ENCODE data around the gene EPB42.
A peak's percentile ranks its signal among the peaks of the same experiment; 100 is the strongest.
"Not testable (repeated sequence)": the region's sequence is repeated elsewhere in the genome, so short reads cannot be mapped to it uniquely, and the experiment has no call there.

EPB42 gene

GRCh38 chr15:43212299-43212698, 8.5 kb downstream of the EPB42 start:
- no peak for DNase-seq (ENCODE audit: low read depth in 2 of 2)

DNA sequence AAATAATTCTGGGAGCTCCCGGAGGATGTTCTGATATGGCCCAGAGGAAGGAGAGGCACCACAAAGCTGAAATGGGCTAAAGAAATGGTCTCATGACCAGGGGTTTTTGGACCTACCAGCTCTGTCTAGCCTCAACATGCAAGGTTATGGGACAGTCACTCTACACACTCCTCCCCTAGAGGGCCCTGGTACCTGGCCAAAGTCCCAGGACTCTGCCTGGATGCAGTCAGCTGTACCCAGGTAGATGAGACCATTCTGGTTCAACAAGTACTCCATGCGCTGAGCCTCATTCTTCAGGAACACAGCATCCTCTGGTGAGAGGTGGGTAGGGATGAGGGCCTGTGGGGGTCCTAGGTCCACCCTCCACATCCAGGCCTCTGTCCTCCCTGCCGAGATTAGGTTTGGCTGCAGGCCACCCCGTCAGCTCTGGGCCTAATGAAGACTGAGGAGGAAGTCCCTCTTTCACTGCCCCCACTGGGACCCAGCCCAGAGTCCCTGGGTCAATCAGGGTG, 9.5 kb downstream of the EPB42 start:
- no peak for DNase-seq (ENCODE audit: low read depth in 2 of 2)

DNA sequence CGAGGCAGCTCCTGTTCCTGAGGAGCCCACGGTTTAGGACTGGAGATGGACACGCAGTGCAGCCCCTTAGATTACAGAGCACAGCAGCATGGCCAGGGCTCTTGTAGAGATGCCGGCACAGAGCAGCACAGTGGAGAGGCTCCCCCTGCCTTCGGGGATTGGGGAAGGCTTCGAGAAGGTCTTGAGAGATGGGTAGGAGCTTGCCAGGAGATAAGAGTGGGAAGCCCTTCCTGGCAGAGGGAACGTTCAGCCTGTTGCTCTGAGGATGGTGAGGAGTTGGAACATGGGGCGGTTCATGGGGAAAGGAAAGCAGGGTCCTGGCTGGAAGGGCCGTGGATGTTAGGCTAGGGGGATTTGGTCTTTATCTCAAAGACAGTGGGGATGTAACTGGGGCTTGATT, 10.0 kb downstream of the EPB42 start:
- DNase-seq (ENCODE audit: low read depth in 2 of 2): no peak

- no peak for DNase-seq (ENCODE audit: low read depth in 2 of 2)
Measured at GRCh38 chr15:43210172-43210745, 10.6 kb downstream of the EPB42 start.

DNA sequence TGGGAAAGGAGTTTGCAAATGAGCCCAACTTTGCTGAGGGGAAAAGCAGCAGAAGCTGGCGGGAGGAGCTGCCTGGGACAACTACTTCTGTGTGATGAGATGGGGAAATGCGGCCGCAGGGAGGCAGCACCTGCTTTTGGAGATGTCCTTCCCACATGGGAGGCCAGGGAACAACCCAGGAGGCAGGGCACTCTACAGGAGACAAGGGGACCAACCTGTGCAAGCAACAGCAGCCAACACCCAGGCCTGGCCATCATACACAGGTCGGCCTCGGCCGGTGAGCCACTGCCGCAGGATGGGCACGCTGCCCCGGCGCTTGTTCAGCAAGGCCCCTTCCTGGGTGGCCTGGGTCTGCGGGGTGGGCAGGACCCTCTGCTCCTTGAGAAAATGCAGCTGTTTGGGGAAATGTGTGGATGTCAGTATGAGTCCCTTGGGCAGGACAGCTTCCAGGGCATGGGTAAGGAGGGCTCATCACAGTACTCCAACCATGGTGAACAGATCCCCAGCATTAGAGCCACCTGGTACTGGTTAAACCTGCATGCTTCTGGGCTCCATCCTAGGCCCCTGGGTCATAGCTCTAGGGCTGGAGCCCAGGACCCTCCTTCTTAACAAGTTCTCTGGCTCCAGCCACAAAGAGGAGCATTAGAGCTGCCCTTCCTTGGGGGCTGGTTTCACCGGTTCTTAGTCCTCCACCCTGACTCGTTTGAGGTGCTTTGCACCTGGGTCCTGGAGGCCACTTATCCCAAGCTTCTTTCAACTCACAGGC, 11.6 kb downstream of the EPB42 start:
- no peak for DNase-seq (ENCODE audit: low read depth in 2 of 2)

DNA sequence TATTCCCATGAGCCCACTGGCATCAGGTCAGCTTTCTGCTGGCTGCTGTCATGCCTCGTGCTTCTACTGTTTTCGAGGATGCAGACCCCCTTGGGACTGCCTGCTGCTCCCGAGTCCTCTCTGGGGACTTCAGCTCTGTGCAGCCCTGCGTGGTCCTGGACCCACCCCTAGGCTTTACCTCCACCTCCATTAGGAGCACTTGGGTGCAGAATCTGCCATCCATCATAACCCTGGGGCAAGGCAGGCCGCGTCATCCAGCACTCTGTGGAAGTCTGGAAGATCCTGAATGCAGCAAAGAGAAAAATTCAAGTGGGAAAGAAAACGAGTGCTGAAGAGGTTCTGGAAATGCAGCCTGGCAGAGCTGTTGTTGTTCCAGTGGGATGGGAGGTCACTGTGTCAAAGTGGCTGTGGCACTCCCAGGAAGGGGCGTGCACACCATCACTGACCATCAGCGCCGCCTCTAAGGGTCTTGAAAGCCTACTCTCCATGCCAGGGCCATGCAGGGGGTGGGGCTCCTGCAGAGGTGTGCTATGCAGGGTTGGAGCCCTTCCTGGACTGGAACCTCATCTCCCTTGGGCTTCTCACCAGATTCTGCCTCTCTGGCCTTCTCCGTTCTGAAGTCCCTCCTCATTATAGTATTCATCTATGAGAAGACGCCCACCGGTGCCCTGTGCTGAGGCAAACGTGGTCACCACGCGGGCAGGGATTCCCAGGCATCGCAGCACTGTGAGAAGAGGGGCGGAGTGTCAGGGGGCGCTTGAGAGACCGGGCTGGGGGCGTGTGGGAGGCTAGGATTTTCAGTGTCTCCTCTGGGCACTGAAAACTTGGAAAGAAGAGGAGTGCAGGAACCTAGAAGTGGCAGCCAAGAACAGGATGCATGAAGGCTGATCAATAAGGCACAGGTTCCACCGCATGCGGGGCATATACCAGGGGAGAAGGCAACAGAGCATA, 12.5 kb downstream of the EPB42 start:
- DNase-seq (ENCODE audit: low read depth in 2 of 2): no peak

DNA sequence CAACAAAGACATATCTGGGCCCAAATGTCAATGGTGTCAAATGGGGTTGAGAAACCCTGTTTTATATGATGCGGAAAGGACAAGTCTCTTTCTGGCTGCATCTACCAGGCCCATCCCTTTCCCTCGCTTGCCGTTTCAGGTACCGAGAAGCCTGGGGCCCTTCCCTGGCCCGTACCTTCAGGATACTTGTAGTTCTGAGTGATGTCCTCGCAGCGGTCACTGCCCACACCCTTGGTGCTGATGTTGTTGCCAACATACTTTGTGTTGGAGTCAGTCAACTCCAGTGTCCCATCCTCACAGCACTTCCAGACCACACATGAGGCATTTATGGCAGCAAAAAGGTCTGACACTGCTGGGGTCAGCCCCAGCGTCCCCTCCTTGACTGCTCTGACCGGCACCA, 13.8 kb downstream of the EPB42 start:
- DNase-seq (ENCODE audit: low read depth in 2 of 2): no peak

- DNase-seq (ENCODE audit: low read depth in 2 of 2): no peak
Measured at GRCh38 chr15:43206054-43206453, 14.8 kb downstream of the EPB42 start.

GRCh38 chr15:43204016-43204901, 16.6 kb downstream of the EPB42 start:
- DNase-seq (ENCODE audit: low read depth in 2 of 2): peak; percentile 21

DNA sequence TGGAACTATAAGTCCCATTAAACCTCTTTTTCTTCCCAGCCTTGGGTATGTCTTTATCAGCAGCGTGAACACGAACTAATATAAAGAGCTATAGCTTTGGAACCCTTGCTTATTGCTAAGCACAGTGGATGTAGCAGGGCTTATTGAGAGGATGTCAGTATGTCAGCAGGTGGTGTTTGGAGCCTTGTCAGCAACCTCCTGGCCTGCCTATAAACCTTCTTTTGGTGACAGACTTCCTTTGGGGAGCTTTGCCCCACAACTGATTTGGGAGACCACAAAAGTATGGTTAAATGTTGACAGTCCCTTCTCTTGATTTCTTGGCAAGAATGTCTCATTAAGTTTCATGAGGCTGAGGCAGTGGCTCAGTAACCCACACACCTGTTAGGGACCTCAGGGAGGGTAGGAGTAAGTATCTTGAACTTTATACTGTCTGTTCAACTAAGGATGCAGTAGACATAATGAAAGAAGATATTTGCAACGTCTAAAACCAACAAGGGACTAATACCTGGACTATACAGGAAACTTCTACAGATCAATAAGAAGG, 20.8 kb downstream of the EPB42 start:
- no peak for DNase-seq (ENCODE audit: low read depth in 2 of 2)

DNA sequence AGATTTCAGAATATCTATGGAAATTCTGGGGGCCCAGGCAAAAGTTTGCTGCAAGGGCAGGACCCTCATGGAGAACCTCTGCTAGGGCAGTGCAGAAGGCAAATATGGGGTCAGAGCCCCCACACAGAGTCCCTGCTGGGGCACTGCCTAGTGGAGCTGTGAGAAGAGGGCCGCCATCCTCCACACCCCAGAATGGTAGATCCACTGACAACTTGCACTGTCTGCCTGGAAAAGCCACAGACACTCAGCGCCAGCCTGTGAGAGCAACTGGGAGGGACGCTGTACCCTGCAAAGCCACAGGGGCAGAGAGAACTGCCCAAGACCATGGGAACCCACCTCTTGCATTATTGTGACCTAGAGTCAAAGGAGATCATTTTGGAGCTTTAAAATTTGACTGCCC, 21.8 kb downstream of the EPB42 start:
- DNase-seq (ENCODE audit: low read depth in 2 of 2): no peak

DNA sequence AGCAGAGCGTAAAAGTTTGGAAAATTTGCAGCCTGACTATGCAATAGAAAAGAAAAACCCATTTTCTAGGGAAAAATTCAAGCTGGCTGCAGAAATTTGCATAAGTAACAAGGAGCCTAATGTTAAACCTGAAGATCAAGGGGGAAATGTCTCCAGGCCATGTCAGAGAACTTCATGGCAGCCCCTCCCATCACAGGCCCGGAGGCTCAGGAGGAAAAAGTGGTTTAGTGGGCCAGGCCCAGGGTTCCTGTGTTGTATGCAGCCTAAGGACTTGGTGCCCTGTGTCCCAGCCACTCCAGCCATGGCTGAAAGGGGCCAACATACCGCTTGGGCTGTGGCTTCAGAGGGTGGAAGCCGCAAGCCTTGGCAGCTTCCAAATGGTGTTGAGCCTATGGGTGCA, 22.3 kb downstream of the EPB42 start:
- not testable (repeated sequence) for DNase-seq (ENCODE audit: low read depth in 2 of 2)

- not testable (repeated sequence) for DNase-seq (ENCODE audit: low read depth in 2 of 2)
Measured at GRCh38 chr15:43197773-43198172, 23.0 kb downstream of the EPB42 start.

DNA sequence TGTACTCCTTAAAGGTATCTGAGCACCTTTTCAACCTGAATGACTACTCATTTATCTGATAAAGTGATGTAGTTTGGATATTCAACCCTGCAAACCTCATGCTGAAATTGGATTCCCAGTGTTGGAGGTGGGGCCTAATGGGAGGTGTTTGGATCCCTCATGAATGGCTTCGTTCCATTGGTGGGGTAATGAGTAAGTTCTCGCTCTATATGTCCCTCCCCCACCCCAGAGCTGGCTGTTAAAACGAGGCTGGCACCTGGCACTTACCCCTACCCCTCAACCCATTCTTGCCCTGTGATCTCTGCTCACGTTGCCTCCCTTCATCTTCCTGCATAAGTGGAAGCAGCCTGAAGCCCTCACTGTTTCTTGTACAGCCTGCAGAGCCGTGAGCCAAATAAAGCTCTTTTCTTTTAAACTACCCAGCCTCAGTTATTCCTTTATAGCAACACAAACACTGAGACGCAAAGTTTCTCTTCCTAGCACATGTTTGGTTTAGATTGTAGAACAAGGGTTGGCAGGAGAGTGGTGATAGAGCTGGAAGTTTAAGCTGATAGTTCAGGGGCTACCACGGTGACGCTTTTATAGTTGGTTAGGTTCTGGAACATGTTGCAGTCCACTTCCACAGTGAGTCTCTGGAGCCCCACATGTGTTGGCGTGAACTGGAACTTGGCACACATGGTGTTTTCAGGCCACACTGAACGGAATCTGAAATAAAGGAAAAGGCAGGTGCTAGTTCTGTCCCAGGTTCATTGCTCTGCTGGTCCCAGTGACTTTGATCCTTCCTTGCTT, 23.9 kb downstream of the EPB42 start:
- DNase-seq (ENCODE audit: low read depth in 2 of 2): no peak

DNA sequence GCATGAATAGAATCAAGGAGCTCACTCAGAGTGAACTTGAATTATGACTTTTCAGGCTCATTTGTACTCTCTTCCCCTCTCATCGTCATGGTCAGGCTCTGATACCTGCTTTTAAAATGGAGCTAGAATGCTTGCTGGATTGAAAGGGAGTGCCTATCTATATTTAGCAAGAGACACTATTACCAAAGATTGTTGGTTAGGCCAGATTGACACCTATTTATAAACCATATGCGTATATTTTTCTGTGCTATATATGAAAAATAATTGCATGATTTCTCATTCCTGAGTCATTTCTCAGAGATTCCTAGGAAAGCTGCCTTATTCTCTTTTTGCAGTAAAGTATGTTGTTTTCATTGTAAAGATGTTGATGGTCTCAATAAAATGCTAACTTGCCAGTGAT, 26.0 kb downstream of the EPB42 start:
- DNase-seq (ENCODE audit: low read depth in 2 of 2): no peak

- no peak for DNase-seq (ENCODE audit: low read depth in 2 of 2)
Measured at GRCh38 chr15:43193710-43194109, 27.1 kb downstream of the EPB42 start.

DNA sequence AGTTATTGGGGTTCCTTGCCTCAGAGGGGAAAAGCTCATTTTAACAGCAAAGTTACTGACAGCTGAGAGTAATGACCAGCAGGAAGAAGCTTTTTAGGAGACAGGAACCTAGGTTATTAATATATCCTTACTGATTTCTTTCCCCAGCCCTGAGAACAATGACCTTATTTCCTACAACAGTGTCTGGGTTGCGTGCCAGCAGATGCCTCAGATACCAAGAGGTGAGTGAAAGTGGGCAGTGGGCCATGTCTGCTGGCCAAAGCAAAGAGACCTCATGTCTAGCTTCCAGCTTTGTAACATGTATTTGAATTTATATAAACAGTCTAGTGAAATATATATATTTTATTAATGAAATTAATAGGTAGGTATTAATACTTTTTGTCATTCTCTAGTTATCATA, 30.6 kb downstream of the EPB42 start:
- DNase-seq (ENCODE audit: low read depth in 2 of 2): no peak

- DNase-seq (ENCODE audit: low read depth in 2 of 2): no peak
Measured at GRCh38 chr15:43189296-43189695, 31.5 kb downstream of the EPB42 start.

GRCh38 chr15:43187544-43188155, 33.2 kb downstream of the EPB42 start:
- DNase-seq (ENCODE audit: low read depth in 2 of 2): no peak

- DNase-seq (ENCODE audit: low read depth in 2 of 2): no peak
Measured at GRCh38 chr15:43186003-43186353, 34.8 kb downstream of the EPB42 start.

All from stimulated activated CD8-positive, alpha-beta memory T cell treated with anti-CD3 and anti-CD28 coated beads, Interleukin-15, amount 100 ng/mL, for 48 hours (primary cell).